HUES64 (cell line): Measurements from ENCODE around the gene RNLS. TPM values are rescaled to one million over a fixed set of nuclear protein-coding genes. Genes with fewer than 3 reads are reported as not detected.

Experiments
- H3K27ac ChIP-seq: 2 replicates; pipeline ENCODE4 v1.7.0; 2013; ENCODE audit warnings: low read depth, low read length, inconsistent platforms
- H3K27me3 ChIP-seq: 2 replicates; pipeline ENCODE4 v1.6.1; 2013; ENCODE audit warnings: mild to moderate bottlenecking, low read length; ENCODE audit not compliant: insufficient read depth
- H3K36me3 ChIP-seq: 2 replicates; pipeline ENCODE4 v1.6.1; 2013; ENCODE audit warnings: mild to moderate bottlenecking, low read length; ENCODE audit not compliant: insufficient read depth
- H3K4me1 ChIP-seq: 2 replicates; pipeline ENCODE4 v1.6.1; 2013; ENCODE audit warnings: mild to moderate bottlenecking, low read length, moderate library complexity; ENCODE audit not compliant: insufficient read depth
- H3K4me3 ChIP-seq: 2 replicates; pipeline ENCODE4 v1.5.1; 2013; ENCODE audit warnings: mild to moderate bottlenecking, low read length, moderate library complexity
- H3K9ac ChIP-seq: 2 replicates; pipeline ENCODE4 v1.6.1; 2013; ENCODE audit warnings: mild to moderate bottlenecking, low read depth, low read length
- H3K9me3 ChIP-seq: 2 replicates; pipeline ENCODE4 v1.6.1; 2013; ENCODE audit warnings: low read depth, low read length; ENCODE audit not compliant: insufficient read depth
- WGBS: fragments of 150-250, 120-280 bp; methylation state at CpG from one replicate; pipeline ENCODE4 v1.1.7; 2013; ENCODE audit warnings: missing lambda C conversion rate; 5-methylcytosine and 5-hydroxymethylcytosine counted together
- polyA plus RNA-seq, 2 experiments: library from polyadenylated mRNA; stranded (reverse); fragments of 50-300 nt; gene quantifications; one replicate each; pipeline ENCODE4 v1.2.3, GENCODE V29; 2013

Gene RNLS
- polyA plus RNA-seq (2013, experiment 1 of 2), result 8.3 TPM
- polyA plus RNA-seq (2013, experiment 2 of 2), result 6.2 TPM

DNA sequence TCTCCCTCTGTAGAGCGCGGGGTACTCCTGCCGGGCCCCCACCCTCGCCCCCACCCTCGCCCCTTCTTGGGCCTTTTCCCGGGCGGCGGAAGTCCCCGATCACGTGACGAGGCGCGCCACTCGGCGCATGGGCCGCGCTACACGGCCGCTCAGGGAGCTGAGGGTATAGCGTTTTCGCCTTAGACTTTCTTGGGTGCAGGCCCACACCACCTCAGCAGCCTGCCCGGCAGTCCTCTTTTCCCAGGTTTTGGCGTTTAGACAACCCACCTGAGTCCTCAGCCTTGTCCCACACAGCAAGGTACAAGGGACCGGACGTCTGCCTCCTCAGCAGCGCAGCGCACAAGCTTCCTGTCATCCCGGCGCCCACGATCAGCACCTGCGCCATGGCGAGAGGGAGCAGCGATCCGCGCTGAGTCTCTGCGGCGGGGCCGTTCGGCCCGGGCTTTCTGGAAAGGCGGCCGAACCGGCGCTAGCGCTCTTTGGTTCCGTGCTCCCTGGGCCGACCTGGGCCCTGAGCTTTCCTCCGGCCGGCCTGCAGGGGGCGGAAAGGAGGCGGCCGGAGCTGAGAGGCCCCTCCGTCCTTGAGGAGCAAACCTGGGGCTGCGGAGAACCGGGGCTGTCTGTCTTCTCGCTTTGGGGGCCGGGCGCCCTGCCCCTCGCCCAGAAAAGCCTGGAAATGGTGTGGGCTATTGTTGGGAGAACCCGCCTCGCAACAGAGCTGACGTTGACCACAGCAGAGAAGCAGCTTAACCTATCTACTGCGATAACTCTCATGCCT lies at the start of gene RNLS:
TSS of gene RNLS (minus strand) at position 513 of the 778 bp plus-strand sequence.
- Histone ChIP-seq H3K9me3 (no peaks in the 10 kb centered on the region), H3K27ac (peak within 1 kb of the TSS; percentile 76), H3K36me3 (no peaks in the 10 kb centered on the region), H3K4me1 (peaks cover 4% of the 10 kb centered on the region; the same call in 1 of the 2 replicates), H3K9ac (peak within 1 kb of the TSS; percentile 84), H3K27me3 (peaks cover 20% of the 10 kb centered on the region; the same call in 1 of the 2 replicates), H3K4me3 (peak within 1 kb of the TSS; percentile 74)
- 3% methylated on average over 63 of the region's 63 CpGs for WGBS

- Histone ChIP-seq H3K4me3 (no peak overlapping the region), H3K27me3 (no peaks in the 10 kb centered on the region), H3K27ac (no peak overlapping the region), H3K4me1 (no peaks in the 10 kb centered on the region), H3K9ac (no peak overlapping the region), H3K9me3 (no peaks in the 10 kb centered on the region), H3K36me3 (no peaks in the 10 kb centered on the region)
Measured at GRCh38 chr10:88624840-88625239, 41.7 kb upstream of the RNLS start.

- no peak overlapping the region for H3K9ac ChIP-seq
- H3K27me3 ChIP-seq, result no peaks in the 10 kb centered on the region
- no peak overlapping the region for H3K4me3 ChIP-seq
- no peaks in the 10 kb centered on the region for H3K36me3 ChIP-seq
- H3K4me1 ChIP-seq, result no peaks in the 10 kb centered on the region
- H3K27ac ChIP-seq, result no peak overlapping the region
- no peaks in the 10 kb centered on the region for H3K9me3 ChIP-seq
- 96% methylated on average over 2 of the region's 2 CpGs for WGBS
Measured at GRCh38 chr10:88623835-88624234, 40.7 kb upstream of the RNLS start.

DNA sequence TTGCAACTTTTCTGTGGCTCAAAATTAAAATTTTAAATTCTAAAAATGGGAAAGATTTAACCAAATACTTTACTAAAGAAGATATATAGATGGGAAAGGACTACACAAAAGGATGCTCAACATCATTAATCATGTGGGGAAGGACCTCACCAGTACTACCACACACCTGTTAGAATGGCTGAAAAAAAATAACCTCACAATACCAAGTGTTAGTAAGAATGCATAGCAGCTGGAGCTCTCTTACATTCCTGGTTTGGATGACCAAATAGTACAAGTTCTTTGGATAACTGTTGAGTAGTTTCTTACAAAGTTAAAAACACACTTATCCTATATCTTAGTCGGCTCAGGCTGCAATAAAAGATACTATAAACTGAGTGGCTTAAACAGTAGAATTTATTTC lies 37.3 kb upstream of the RNLS start:
- WGBS, result 100% methylated on average over 1 of the region's 1 CpG
- no peak overlapping the region for H3K27ac ChIP-seq
- H3K4me1 ChIP-seq, result no peaks in the 10 kb centered on the region
- H3K36me3 ChIP-seq, result no peaks in the 10 kb centered on the region
- H3K9ac ChIP-seq, result no peak overlapping the region
- no peak overlapping the region for H3K4me3 ChIP-seq
- H3K9me3 ChIP-seq, result no peaks in the 10 kb centered on the region
- H3K27me3 ChIP-seq, result no peaks in the 10 kb centered on the region

- WGBS, result 93% methylated on average over 1 of the region's 1 CpG
- no peak overlapping the region for H3K4me3 ChIP-seq
- H3K4me1 ChIP-seq, result no peaks in the 10 kb centered on the region
- H3K27me3 ChIP-seq, result no peaks in the 10 kb centered on the region
- no peaks in the 10 kb centered on the region for H3K36me3 ChIP-seq
- no peaks in the 10 kb centered on the region for H3K9me3 ChIP-seq
- no peak overlapping the region for H3K27ac ChIP-seq
- no peak overlapping the region for H3K9ac ChIP-seq
Measured at GRCh38 chr10:88618496-88618895, 35.4 kb upstream of the RNLS start.

GRCh38 chr10:88617772-88618300 lies 34.7 kb upstream of the RNLS start:
- Histone ChIP-seq H3K9me3 (no peaks in the 10 kb centered on the region), H3K27me3 (no peaks in the 10 kb centered on the region), H3K9ac (no peak overlapping the region), H3K36me3 (no peaks in the 10 kb centered on the region), H3K4me1 (no peaks in the 10 kb centered on the region), H3K27ac (no peak overlapping the region), H3K4me3 (no peak overlapping the region)
- 100% methylated on average over 1 of the region's 1 CpG for WGBS

DNA sequence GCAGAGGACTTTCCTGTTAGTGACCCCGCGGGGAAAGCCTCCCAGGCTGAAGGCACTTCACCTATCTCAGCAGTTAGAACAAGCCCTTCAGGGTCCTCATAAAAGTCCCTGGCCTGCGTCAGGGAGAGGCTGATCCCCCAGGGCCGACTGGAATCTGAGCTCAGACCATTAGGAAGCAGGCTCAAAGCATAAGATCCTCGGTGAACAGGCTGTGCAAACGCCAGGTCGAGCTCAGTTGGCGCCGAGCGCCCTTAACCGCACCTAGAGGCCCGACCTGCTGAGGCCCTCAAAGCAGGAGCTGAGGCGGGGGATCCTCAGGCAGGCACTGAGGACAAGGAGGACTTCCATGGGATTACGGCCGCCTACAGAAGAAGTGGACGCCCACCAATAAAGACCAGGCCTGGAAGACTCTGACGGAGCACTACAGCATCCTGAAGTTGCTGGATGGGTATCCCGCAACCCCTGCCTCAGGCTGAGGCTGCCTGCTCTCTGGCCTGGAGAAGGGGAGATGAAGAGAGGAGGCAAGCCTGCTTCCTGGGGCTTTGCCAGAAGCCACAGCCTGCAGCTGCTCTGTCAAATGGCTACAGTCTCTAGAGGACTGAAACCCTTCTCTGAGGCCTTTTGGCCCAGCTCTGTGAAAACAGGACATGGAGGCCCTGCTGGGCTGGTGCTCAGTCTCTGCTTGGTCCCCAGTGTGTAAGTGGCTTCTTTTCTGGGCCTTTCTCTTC lies 33.3 kb upstream of the RNLS start:
- H3K36me3 ChIP-seq, result no peaks in the 10 kb centered on the region
- no peak overlapping the region for H3K4me3 ChIP-seq
- WGBS, result 94% methylated on average over 18 of the region's 18 CpGs
- no peaks in the 10 kb centered on the region for H3K4me1 ChIP-seq
- no peak overlapping the region for H3K27ac ChIP-seq
- H3K9ac ChIP-seq, result no peak overlapping the region
- no peaks in the 10 kb centered on the region for H3K9me3 ChIP-seq
- no peaks in the 10 kb centered on the region for H3K27me3 ChIP-seq

DNA sequence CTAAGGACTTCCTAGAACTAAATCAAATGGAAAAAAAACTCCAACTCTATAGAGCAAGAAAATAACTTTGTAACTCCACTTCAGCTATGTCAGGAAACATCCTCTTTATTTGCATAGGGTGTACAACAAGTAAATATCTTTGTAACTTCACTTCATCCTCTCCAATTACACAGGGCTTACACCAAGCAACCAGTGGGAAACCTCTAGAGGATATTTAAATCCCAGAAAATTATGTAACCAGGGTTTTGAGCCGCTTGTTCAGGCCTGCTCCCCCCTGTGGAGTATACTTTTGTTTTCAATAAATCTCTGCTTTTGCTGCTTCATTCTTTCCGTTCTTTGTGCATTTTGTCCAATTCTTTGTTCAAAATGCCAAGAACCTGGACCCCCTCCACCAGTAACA lies 25.7 kb upstream of the RNLS start:
- H3K27ac ChIP-seq, result no peak overlapping the region
- 87% methylated on average over 2 of the region's 2 CpGs for WGBS
- H3K27me3 ChIP-seq, result no peaks in the 10 kb centered on the region
- H3K9me3 ChIP-seq, result no peaks in the 10 kb centered on the region
- no peak overlapping the region for H3K9ac ChIP-seq
- H3K36me3 ChIP-seq, result no peaks in the 10 kb centered on the region
- H3K4me3 ChIP-seq, result no peak overlapping the region
- H3K4me1 ChIP-seq, result no peaks in the 10 kb centered on the region

- no peaks in the 10 kb centered on the region for H3K27me3 ChIP-seq
- H3K27ac ChIP-seq, result no peak overlapping the region
- H3K4me3 ChIP-seq, result no peak overlapping the region
- H3K4me1 ChIP-seq, result no peaks in the 10 kb centered on the region
- H3K9me3 ChIP-seq, result no peaks in the 10 kb centered on the region
- 93% methylated on average over 2 of the region's 6 CpGs for WGBS
- H3K36me3 ChIP-seq, result no peaks in the 10 kb centered on the region
- no peak overlapping the region for H3K9ac ChIP-seq
Measured at GRCh38 chr10:88608052-88608732, 25.1 kb upstream of the RNLS start.

DNA sequence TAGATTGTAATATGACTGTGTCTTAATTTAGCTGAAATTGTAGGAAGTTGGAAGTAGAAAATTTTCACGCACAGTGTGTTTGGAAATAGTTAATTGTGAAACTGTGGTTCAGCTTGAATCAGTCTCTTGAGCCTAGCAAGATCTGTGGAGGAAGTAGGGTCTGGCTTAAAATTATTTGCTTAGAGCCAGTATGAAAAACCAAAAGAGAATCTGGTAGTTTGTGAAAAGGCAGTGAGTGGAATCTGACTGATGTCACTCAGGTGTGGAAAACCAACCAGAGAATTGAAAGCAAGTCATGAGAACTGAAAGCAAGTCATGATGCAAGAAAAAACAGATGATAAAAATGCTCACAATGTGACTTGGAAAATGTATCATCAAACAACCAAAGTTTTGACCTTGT lies 14.9 kb upstream of the RNLS start:
- Histone ChIP-seq H3K4me3 (no peak overlapping the region), H3K27me3 (peaks cover 4% of the 10 kb centered on the region), H3K9ac (no peak overlapping the region), H3K27ac (no peak overlapping the region), H3K9me3 (no peaks in the 10 kb centered on the region), H3K36me3 (no peaks in the 10 kb centered on the region), H3K4me1 (no peaks in the 10 kb centered on the region)
- 94% methylated on average over 1 of the region's 1 CpG for WGBS

- H3K27me3 ChIP-seq, result peaks cover 27% of the 10 kb centered on the region
- no peaks in the 10 kb centered on the region for H3K9me3 ChIP-seq
- no peak overlapping the region for H3K27ac ChIP-seq
- H3K4me3 ChIP-seq, result no peak overlapping the region
- H3K36me3 ChIP-seq, result no peaks in the 10 kb centered on the region
- no peak overlapping the region for H3K9ac ChIP-seq
- no peaks in the 10 kb centered on the region for H3K4me1 ChIP-seq
- WGBS, result no CpG with 5 or more reads among the region's 1 CpG
Measured at GRCh38 chr10:88594482-88594881, 11.4 kb upstream of the RNLS start.
